Ramos (cell line): ENCODE measurements around the gene BSCL2.
"Not testable (repeated sequence)": the region's sequence is repeated elsewhere in the genome, so short reads cannot be mapped to it uniquely, and the experiment has no call there.

ENCODE experiments used
- in situ Hi-C: fragments of 300-500 bp; cut with MboI; formaldehyde crosslinking; loops from one replicate; pipeline ENCODE4 v1.14.3; 2022; ENCODE audit warnings: low sequenced_read_pairs; ENCODE audit not compliant: unreplicated experiment

BSCL2 gene

GRCh38 chr11:62689421-62690183, 17.6 kb downstream of the BSCL2 start, which contains the start of gene LRRN4CL:
Gene LRRN4CL (minus strand): TSS chr11:62689530. CDS start chr11:62688508, 1,022 bp downstream.
- in situ Hi-C loops: loop anchor here (10.0 kb wide), 2 partner anchors 265 to 295 kb away; no protein-coding TSS in a partner anchor

GRCh38 chr11:62688491-62688890, 18.7 kb downstream of the BSCL2 start:
- in situ Hi-C loops: no loop called here

GRCh38 chr11:62687508-62688396, 19.5 kb downstream of the BSCL2 start:
- in situ Hi-C loops: no loop called here

- in situ Hi-C loops: no loop called here
Measured at GRCh38 chr11:62682518-62682917, 24.7 kb downstream of the BSCL2 start.

GRCh38 chr11:62680825-62681240, 26.4 kb downstream of the BSCL2 start:
- in situ Hi-C loops: no loop called here

- in situ Hi-C loops: no loop called here
Measured at GRCh38 chr11:62678770-62679696, 28.2 kb downstream of the BSCL2 start, which contains the start of gene UBXN1. Gene UBXN1 (minus strand): TSS chr11:62679073. CDS start chr11:62678923, 150 bp downstream.

- in situ Hi-C loops: no loop called here
Measured at GRCh38 chr11:62678433-62678769, 28.8 kb downstream of the BSCL2 start.

GRCh38 chr11:62677714-62678113, 29.5 kb downstream of the BSCL2 start:
- in situ Hi-C loops: no loop called here

GRCh38 chr11:62677156-62677555, 30.1 kb downstream of the BSCL2 start:
- in situ Hi-C loops: no loop called here

GRCh38 chr11:62676698-62677097, 30.5 kb downstream of the BSCL2 start:
- in situ Hi-C loops: no loop called here

GRCh38 chr11:62675415-62675814, 31.8 kb downstream of the BSCL2 start:
- in situ Hi-C loops: not testable (repeated sequence)

- in situ Hi-C loops: no loop called here
Measured at GRCh38 chr11:62673196-62673525, 34.1 kb downstream of the BSCL2 start.

- in situ Hi-C loops: no loop called here
Measured at GRCh38 chr11:62671608-62672389, 35.4 kb downstream of the BSCL2 start, which contains the start of the genes LBHD1 and UQCC3. Gene LBHD1 (minus strand): TSS chr11:62672267. CDS start chr11:62670031, 2,236 bp downstream. Gene UQCC3 (plus strand): TSS chr11:62671673. CDS start chr11:62671746, 73 bp downstream.

- in situ Hi-C loops: no loop called here
Measured at GRCh38 chr11:62671236-62671607, 36.0 kb downstream of the BSCL2 start.

GRCh38 chr11:62669420-62670161, 37.6 kb downstream of the BSCL2 start:
- in situ Hi-C loops: no loop called here

GRCh38 chr11:62667460-62667859, 39.8 kb downstream of the BSCL2 start:
- in situ Hi-C loops: no loop called here

- in situ Hi-C loops: no loop called here
Measured at GRCh38 chr11:62666259-62666926, 40.8 kb downstream of the BSCL2 start.
